Omental fat pad (tissue), 4 donors: ENCODE results near the gene C5AR2. TPM values are rescaled to one million over a fixed set of nuclear protein-coding genes. Genes with fewer than 3 reads are reported as not detected.
"Not testable (repeated sequence)": the region's sequence is repeated elsewhere in the genome, so short reads cannot be mapped to it uniquely, and the experiment has no call there.

Source experiments
- ATAC-seq: fragments of 150-250 bp; one replicate; pipeline ENCODE4 v1.9.1; 2016; ENCODE audit warnings: mild to moderate bottlenecking, moderate library complexity; ENCODE audit not compliant: low FRiP score
- DNase-seq: peaks from one replicate; pipeline ENCODE4 v3.0.0-alpha.2; 2019; ENCODE audit warnings: low spot score
- CTCF ChIP-seq, 3 donors: fragments of 450-650 bp; IDR thresholded peaks; one replicate each; pipeline ENCODE4 v1.5.1; 2016 to 2017; ENCODE audit warnings: antibody characterized with exemption in 3 of 3, mild to moderate bottlenecking in 3 of 3, moderate library complexity in 2 of 3
- total RNA-seq, 4 donors: library from RNA; depleted of rRNA; stranded (reverse); fragments of >200 nt; gene quantifications; one replicate each; pipeline ENCODE4 v1.1.0, GENCODE V29; 2016

The C5AR2 gene
- total RNA-seq, 4 donors from 2014 or later: 5.4 to 16.9 (median 12.9) TPM

GRCh38 chr19:47340477-47341208 is 8.7 kb downstream of the C5AR2 start:
- ATAC-seq (no peak), DNase-seq (no peak)
- no peak for TF ChIP-seq CTCF (IDR thresholded peaks at IDR 0.05)

- ATAC-seq (no peak), DNase-seq (no peak)
- TF ChIP-seq CTCF (IDR thresholded peaks at IDR 0.05): no peak
These were observed 9.8 kb downstream of the C5AR2 start for GRCh38 chr19:47341734-47342133.

- no peak for DNase-seq
- no peak for TF ChIP-seq CTCF (IDR thresholded peaks at IDR 0.05)
- ATAC-seq: no peak
These were observed 11.3 kb downstream of the C5AR2 start for GRCh38 chr19:47343194-47343802.

- ATAC-seq (no peak), DNase-seq (no peak)
- TF ChIP-seq CTCF (IDR thresholded peaks at IDR 0.05): no peak
These were observed 12.4 kb downstream of the C5AR2 start for GRCh38 chr19:47344425-47344824.

- not testable (repeated sequence) for DNase-seq, ATAC-seq
These were observed 14.0 kb downstream of the C5AR2 start for GRCh38 chr19:47346024-47346423.

- ATAC-seq (peak; percentile 100), DNase-seq (peak; percentile 92)
- peak in 2 of 3 donors; percentile 93 to 94 for TF ChIP-seq CTCF (IDR thresholded peaks at IDR 0.05)
These were observed 17.1 kb downstream of the C5AR2 start, which contains the start of gene DHX34 for GRCh38 chr19:47348819-47349795. Gene DHX34 (plus strand): TSS chr19:47349315. CDS start chr19:47353031, 3,716 bp downstream.

DNA sequence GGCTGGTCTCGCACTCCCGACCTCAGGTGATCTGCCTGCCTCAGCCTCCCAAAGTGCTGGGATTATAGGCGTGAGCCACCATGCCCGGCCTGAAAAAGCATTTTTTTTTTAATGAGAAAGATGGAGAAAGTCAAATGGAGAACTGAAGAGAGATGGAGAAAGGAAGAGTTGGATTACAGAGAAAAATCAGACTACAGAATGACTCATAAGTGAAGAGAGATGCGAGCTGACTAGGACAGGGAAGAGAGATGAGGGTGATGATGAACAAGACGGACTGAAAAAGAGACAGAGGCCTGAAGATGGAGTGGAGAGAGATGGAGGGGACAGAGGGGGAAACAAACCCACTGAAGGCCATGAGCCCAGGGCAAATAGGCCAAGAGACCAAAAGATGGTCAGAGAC is 18.7 kb downstream of the C5AR2 start:
- DNase-seq (no peak), ATAC-seq (no peak)
- TF ChIP-seq CTCF (IDR thresholded peaks at IDR 0.05): no peak
